GM18907 (cell line): ENCODE measurements around the gene SF3A2.

Source experiments
- ATAC-seq: cut with Tn5 transposase; IDR thresholded peaks from one replicate; pipeline ENCODE4 v1.9.1; 2021; ENCODE audit warnings: mild to moderate bottlenecking, moderate library complexity; ENCODE audit not compliant: unreplicated experiment

SF3A2 gene

DNA sequence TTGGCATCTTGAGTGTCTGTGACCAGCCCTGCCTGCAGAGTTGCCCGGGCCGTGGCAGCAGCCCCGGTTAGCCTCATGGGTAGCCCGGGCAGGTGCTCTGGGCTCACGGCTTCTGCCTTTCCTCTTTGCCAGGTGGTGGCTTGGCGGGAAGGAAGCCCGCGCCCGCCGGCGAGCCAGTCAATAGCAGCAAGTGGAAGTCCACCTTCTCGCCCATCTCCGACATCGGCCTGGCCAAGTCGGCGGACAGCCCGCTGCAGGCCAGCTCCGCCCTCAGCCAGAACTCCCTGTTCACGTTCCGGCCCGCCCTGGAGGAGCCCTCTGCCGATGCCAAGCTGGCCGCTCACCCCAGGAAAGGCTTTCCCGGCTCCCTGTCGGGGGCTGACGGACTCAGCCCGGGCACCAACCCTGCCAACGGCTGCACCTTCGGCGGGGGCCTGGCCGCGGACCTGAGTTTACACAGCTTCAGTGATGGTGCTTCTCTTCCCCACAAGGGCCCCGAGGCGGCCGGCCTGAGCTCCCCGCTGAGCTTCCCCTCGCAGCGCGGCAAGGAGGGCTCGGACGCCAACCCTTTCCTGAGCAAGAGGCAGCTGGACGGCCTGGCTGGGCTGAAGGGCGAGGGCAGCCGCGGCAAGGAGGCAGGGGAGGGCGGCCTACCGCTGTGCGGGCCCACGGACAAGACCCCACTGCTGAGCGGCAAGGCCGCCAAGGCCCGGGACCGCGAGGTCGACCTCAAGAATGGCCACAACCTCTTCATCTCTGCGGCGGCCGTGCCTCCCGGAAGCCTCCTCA is 10.4 kb upstream of the SF3A2 start:
- no peak for ATAC-seq

DNA sequence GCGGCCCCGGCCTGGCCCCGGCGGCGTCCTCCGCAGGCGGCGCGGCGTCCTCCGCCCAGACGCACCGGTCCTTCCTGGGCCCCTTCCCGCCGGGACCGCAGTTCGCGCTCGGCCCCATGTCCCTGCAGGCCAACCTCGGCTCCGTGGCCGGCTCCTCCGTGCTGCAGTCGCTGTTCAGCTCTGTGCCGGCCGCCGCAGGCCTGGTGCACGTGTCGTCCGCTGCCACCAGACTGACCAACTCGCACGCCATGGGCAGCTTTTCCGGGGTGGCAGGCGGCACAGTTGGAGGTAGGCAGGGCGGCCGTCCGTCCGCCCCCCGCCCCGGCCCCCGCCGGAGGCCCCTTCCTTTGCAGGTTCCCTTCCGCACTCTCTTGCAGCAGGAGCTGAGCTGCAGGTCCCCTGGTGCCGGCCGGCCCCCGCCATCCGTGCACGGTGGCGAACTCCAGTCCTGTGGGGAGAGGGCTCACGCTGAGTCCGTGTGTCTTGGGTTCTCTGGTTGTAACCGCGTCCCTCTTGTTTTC is 9.7 kb upstream of the SF3A2 start:
- ATAC-seq: no peak

DNA sequence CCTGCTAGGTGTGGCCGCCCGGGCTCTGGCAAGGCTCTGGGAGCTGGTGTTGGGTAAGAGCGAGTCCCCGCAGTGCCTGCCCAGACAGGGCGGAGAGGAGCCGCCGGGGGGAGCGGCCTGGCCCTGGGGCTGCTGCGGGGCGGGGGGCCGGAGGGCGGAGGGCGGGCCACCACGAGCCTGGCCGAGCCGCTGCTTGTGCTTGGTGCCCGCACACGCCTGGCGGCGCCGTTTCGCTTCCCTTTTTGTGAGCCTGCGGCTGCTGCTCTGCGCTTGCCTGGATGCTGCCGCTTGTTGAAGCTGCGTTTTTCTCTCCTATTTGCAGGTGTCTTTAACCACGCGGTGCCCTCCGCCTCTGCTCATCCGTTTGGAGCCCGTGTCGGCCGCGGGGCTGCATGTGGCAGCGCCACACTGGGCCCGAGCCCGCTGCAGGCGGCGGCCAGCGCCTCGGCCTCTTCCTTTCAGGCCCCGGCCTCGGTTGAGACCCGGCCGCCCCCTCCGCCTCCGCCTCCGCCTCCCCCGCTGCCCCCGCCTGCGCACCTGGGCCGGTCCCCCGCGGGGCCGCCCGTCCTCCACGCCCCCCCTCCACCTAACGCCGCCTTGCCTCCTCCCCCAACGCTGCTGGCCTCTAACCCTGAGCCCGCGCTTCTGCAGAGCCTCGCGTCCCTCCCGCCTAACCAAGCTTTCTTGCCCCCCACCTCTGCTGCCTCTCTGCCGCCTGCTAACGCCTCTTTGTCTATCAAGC is 9.0 kb upstream of the SF3A2 start:
- ATAC-seq: no peak

DNA sequence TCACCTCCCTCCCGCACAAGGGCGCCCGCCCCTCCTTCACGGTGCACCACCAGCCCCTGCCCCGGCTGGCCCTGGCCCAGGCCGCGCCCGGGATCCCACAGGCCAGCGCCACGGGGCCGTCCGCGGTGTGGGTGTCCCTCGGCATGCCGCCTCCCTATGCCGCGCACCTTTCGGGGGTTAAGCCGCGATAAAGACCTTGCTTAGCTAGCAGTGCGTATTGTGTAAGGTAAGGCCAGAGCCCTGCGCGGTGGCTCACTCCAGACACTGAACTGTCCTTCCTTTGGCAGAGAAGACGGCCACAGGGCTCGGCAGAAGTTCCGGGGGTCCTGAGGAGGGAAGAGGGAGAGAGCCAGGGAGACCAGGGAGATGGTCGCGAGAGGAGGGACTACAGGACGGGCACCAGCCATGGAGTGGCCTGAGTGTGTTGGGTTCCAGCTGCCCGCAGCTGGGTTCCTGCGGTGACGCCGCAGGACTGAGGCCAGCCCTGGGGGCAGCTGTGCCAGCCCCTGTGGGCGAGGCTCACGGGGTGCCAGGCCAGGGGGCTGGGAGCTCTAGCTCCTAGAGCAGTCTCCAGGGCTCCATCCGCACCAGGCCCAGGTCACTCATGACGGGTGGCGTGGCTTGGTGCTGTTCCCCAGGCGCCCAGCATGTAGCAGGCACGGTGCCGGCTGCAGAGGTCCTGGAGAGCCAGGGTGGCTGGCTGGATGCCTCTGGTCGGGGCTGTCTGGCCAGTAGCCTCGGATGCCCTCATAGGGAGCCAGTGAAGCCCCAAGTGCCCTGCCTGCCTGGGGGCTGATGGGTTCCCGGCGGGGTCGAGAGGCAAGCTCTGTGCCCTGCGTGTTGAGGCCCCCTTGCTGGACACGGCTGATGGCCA is 8.2 kb upstream of the SF3A2 start:
- no peak for ATAC-seq

DNA sequence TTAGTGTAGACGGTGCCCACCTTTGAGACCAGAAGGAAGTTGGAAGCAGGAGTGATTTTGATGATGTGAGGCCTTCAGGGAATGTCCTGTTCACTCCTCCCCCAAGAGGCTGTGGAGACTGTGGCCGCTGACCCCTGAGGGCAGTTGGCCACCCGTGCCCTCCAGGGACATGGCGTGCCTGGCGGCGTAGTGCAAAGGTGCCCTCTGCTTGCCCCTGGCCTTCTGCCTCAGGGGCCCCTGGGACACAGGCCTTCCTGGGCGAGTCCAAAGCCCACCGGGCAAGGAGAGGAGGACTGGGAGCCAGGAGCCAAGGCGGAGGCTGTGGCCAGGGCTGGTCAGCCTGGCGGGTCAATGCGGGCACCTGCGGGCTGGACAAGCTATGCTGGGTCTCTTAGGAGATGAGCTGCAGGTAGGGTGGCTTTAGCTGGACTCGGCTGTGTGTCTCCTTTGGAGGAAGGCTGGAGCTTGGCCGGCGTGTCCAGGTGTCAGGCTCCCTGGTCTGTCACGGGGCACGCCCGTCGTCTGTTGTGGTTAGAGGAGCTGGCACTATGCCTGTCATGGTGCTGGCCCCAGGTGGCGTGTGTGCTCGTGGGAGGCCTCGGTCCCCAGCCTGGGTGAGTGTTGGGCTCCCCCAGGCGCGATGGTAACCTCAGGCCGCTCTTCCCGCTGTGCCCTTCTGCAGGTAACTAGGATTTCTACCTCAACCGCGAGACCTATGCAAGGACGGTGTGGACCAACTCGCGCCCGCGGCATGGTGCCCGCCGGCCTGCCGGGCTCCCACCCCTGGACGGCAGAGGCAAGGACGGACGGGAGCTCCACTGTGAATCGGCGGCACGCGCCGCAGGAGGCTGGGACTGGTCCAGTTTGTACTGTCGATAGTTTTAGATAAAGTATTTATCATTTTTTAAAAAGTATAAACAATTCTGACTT is 7.3 kb upstream of the SF3A2 start:
- ATAC-seq: no peak

DNA sequence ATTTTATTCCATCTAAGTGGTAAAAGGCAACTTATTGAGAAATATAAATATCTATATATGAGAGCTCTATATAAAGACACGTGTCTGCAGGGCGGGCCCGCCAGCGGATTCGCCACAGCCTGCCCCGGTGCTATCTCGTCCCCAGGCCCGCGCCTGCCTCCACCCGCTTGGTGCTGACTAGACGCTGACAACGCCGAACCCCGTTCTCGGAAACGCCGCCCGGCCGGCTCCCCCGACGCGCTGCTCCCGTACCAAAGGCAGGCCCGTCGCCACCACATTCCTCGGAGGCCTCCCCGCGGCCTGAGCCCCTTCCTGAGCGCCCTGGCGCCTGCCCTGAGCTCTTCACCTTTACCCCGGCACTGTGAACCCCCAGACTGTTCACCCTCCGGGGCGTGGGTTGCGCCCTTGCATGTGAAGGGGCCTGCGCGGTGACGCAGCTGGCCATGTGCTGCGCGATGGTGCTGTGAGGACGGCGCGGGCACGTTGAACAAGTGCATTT is 6.5 kb upstream of the SF3A2 start:
- no peak for ATAC-seq

DNA sequence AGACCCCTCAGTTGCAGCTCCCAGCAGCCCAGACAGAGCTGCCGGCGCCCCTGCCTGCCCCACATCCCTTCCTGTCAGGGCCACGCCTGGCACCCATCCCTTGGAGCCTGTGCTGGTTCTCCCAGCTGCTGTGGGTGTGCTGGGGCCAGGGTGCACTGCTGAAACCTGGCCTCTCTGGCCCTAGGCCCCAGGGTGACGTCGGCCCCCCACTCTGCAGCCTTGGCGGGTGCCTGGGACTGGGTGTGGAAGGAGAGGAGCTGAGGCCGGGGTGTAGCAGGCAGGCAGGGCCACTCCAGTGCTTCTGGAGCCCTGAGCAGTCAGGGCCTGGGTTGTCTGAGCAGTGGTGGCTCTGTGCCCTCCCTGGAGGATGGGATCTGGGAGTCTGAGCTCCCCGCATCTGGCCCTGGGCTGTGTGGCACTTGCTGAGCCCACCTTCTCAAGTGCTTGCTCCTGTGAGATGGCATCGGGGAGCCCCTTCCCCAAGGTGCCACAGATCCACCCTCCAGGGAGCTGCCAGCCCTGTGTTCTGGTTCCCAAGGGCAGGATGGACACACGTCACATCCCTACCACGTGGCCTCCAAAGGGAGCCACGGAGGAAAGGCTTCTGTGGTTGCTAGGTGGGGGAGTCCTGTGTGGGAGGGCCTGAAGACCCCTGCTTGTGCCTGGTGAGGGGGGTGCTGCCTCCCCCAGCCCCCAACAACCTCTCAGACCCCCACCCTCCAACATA is 5.7 kb upstream of the SF3A2 start:
- ATAC-seq: no peak

DNA sequence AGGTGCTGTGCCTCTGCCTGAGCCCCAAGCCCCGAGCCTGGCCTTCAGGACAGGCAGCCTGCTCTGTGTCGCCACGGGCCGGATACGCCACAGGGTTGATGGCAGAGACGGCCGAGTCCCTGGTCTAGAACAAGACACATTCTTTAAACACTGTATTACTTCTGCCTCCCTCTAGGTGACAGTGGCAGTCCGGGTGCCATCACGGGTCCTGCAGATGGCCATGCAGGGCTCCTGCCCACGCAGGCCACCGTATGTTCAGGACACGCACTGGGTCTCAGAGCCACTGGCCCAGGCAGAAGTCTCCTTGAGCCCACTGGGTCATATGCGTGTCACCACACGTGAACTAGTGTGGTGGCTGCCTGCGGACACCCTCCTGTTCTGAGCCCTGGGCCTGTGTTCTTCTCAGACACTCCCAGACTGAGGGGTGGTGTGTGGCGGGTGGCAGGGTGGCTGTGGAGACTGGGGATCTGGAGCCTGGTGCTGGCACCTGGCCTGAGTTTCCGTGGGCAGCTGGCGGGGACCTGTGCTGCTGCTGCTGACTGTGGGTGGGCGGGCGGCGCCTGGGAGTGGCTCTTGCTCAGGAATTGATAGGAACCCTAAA is 4.9 kb upstream of the SF3A2 start:
- ATAC-seq: no peak

DNA sequence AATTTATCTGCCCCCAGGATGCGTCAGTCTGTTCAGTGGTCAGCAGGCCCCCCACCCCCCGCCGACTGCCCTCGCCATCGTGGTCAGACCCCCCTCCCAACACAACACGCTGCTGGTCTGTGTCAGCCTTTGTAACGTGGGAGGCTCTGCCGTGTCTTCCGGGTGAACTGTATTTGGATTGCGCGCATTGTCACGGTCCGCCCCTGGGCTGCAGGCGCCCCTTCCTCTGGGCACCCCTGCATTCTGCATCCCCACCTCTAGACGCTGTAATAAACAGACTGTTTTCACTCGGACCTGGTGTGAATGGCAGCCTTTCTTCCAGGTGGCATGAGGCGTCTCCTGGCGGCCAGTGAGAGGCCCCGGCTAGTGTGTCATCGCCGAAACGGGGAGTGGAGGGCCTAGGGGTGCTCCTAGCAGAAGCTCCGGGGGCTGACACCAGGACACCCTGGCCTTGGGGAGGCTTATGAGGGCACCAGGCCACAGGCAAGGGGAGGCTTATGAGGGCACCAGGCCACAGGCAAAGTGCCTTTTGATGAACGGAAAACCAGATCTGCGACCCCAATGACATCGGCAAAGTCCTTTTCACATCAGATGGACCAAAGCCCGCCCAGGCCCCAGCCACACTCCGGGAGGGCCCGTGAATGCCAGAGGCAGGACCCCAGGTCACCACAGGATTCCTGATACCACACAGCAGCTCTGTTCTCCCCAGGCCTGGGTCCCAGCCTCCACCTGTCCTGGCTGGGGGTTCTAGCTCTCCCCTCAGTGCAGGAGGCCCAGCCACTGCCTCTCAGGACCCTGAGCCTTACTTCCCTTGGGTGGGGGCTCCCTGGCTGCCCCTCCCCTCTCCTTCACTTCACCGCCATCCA is 4.1 kb upstream of the SF3A2 start:
- ATAC-seq: no peak

DNA sequence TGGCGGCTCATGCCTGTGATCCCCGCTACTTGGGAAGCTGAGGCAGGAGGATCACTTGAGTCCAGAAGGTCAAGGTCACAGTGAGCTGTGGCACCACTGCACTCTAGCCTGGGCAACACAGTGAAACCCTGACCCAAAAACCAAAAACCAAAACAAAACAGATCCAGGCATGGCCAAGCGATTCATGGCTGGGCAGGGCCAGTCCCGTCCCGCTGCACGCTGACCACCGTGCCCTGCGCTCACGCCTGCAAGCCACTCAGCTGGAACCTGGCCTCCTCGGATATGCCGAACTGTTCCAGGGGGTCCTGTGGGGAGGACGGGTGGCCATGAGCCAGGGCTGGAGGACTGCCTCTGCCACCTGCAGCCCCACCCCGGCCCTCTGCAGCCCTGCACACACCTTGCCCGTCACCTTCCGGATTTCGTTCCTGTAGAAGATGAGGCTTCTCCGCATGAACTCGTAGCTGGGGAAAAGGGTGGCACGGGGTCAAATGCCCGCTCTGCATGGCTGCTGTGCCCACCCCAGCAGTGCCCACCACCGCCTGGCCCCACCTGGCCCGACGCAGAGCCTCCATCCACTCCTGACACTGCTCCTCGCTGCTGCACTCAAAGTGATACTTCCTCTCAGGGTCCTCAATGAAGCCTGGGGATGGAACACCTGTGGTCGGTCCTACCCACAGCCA is 2.9 kb upstream of the SF3A2 start:
- no peak for ATAC-seq

DNA sequence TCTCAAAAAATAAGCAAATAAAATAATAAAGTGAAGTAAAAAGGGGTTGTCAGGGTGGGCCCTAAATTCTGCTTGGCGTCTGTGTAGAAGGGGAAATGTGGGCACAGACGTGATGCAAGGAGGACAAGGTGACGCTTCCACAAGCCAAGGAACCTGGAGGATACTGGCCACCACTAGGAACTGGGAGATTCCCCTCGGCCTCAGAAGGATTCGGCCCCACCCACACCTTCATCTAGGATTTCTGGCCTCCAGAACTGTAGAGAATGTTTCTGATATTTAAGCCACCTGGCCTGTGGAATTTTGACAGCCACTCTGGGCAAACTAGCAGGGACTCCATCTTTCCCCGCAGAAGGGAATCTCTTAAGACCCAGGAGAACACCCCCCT is 1.6 kb upstream of the SF3A2 start:
- no peak for ATAC-seq

DNA sequence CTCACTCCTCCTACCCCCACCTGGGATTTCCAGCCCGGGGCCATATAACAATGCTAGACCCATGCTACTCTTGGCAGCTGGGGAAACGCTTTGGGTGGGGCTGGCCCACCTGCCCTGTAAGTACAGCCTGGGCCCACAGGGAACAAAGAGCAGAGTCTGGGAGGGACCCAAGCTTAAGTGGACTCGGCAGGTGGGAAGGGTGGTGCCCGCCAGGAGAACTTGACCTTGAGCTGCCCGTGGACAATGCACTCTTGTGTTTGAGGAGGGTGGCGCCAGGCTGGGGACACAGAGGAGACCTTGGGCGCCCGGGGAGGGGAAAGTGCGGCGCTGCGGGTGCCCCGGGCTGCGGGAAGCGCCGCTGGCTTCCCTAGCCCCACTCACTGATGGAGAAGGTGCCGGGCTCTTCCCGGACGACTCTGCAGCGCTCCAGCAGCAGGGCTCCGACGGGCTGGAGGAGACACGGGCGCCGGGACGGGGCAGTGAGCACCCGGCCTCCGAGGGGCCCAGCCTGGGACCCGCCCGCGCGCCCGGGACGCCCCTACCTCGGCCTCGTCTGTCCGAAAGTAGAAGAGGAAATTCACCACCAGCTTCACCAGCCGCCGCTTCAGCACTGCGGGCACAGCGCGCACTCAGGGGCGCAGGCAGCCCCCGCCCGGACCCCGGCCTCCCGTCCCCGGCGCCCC is 1.1 kb upstream of the SF3A2 start:
- ATAC-seq: peak; percentile 20

DNA sequence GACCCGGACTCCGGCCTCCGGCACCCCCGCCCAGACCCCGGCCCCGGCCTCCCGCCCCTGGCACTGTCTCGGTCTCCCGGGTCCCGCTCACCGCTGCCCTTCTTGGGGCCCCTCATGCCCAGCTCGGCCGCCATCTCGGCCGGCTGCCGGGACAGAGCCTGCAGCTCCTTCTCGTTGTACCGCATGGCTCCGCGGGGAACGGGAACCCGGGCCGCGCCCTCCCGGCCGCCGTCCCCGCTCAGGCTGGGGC is 635 bp upstream of the SF3A2 start:
- ATAC-seq: no peak

DNA sequence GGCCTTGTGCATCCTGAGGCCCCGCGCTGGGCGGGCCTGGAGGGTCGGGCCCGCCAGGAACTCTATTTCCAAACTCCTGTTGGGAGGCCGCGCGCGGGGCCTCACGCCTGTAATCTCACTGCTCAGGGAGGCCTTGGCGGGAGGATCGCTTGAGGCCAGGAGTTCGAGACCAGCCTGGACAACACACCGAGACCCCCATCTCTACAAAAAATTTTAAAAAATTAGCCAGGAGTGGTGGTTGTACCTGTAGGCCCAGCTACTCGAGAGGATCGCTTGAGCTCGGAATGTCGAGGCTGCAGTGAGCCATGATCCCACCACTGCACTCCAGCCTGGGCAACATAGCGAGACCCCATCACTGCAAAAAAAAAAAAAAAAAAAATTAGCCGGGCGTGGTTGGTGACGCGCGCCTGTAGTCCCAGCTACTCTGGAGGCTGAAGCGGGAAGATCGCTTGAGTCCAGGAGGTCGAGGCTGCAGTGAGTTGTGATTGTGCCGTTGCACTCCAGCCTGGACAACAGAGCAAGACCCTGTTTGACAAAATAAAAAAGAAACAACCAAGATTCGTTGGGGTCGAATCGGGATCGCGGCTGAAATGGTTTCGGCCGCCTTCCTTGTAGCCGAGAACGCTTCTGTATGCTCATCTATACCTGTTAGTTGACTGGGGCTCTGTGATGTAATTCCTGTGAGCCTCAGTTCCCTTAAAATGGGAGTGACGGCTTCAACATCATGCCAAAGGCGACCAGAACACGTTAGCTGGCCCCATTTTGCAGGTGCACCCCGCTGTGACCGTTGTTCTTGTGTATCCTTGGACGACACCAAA is 636 bp downstream of the SF3A2 start:
- ATAC-seq: no peak

DNA sequence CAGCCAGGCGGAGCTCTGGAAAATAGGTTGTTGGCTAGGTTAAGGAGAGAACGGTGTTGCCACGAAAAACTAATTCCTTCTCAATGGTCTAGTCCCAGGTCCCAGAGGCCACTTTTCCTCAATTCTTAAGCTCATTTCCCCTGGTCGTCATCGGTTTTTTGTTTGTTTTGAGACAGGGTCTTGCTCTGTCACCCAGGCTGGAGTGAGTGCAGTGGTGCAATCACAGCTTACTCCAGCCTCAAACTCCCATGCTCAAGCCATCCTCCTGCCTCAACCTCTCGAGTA is 1.2 kb downstream of the SF3A2 start:
- ATAC-seq: no peak

DNA sequence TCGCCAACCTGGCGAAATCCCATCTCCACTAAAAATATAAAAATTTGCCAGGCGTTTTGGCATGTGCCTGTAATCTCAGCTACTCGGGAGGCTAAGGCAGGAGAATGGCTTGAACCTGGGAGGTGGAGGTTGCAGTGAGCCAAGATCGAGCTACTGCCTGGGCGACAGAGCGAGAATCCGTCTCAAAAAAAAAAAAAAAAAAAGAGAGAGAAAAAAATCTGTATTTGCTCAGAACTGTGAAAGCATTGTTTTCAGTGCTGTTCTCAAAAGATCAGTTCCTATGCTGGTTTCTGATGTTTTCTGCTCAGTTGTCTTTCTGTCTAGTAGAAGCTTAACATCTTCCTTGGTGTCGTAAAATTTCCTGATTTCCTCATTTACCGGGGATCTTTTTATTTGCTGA is 2.5 kb downstream of the SF3A2 start:
- no peak for ATAC-seq
